Esophagus squamous epithelium (tissue), 4 donors: ENCODE results near the gene WDPCP.

Experiments used
- POLR2A ChIP-seq, 4 donors: fragments of 450-650 bp; IDR thresholded peaks; one replicate each; pipeline ENCODE4 v1.6.1; 2017; ENCODE audit warnings: antibody characterized with exemption in 4 of 4, mild to moderate bottlenecking in 4 of 4, moderate library complexity in 3 of 4
- TF ChIP-seq, protein P1 (sequence below), 6 experiments: fragments of 450-650 bp in 4 of 6; fragments of 200-600 bp in 2 of 6; sonication (generic) in 2 of 6; IDR thresholded peaks; one replicate each; pipeline ENCODE4 v1.5.1; 2016 to 2019; ENCODE audit warnings: antibody characterized with exemption in 6 of 6, mild to moderate bottlenecking in 4 of 6, moderate library complexity in 4 of 6

DNA sequence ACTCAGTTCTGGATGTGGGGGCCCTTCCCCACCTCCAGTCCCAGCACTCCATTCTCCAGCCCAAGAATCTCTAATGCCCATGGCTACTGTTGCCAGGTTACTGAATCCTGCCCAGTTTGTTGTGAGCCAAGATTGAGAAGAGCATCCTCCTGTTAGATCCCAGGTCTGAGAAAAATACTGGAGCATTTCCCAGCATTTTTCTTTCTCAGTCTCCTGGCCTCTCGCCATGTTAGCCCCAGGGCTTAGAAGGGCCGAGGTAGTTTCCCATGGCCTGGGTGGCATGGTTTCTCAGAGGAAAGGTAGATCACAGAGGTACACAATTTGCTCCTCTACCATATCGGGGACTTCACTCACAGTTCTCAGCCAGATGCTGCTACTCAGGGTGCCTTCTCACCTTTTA lies 401.9 kb downstream of the WDPCP start:
- TF ChIP-seq, protein P1, sequence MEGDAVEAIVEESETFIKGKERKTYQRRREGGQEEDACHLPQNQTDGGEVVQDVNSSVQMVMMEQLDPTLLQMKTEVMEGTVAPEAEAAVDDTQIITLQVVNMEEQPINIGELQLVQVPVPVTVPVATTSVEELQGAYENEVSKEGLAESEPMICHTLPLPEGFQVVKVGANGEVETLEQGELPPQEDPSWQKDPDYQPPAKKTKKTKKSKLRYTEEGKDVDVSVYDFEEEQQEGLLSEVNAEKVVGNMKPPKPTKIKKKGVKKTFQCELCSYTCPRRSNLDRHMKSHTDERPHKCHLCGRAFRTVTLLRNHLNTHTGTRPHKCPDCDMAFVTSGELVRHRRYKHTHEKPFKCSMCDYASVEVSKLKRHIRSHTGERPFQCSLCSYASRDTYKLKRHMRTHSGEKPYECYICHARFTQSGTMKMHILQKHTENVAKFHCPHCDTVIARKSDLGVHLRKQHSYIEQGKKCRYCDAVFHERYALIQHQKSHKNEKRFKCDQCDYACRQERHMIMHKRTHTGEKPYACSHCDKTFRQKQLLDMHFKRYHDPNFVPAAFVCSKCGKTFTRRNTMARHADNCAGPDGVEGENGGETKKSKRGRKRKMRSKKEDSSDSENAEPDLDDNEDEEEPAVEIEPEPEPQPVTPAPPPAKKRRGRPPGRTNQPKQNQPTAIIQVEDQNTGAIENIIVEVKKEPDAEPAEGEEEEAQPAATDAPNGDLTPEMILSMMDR (IDR thresholded peaks at IDR 0.05), result no peak
- no peak for TF ChIP-seq POLR2A (IDR thresholded peaks at IDR 0.05)
